ENCODE data around the gene ZCCHC24.

ZCCHC24 gene

GRCh38 chr10:79399223-79399831 lies 46.1 kb downstream of the ZCCHC24 start:
- no peak for DNase-seq (ENCODE audit: low read depth in 2 of 2)

- no peak for DNase-seq (ENCODE audit: low read depth in 2 of 2)
Observed at GRCh38 chr10:79398642-79399041, 46.8 kb downstream of the ZCCHC24 start.

GRCh38 chr10:79397575-79398303 lies 47.7 kb downstream of the ZCCHC24 start:
- DNase-seq (ENCODE audit: low read depth in 2 of 2): no peak

GRCh38 chr10:79397051-79397450 lies 48.4 kb downstream of the ZCCHC24 start:
- no peak for DNase-seq (ENCODE audit: low read depth in 2 of 2)

- DNase-seq (ENCODE audit: low read depth in 2 of 2): no peak
Observed at GRCh38 chr10:79396520-79396919, 48.9 kb downstream of the ZCCHC24 start.

- no peak for DNase-seq (ENCODE audit: low read depth in 2 of 2)
Observed at GRCh38 chr10:79394664-79395063, 50.8 kb downstream of the ZCCHC24 start.

GRCh38 chr10:79393924-79394610 lies 51.4 kb downstream of the ZCCHC24 start:
- DNase-seq (ENCODE audit: low read depth in 2 of 2): no peak

GRCh38 chr10:79393221-79393923 lies 52.1 kb downstream of the ZCCHC24 start:
- DNase-seq (ENCODE audit: low read depth in 2 of 2): no peak

GRCh38 chr10:79392506-79393176 lies 52.8 kb downstream of the ZCCHC24 start:
- no peak for DNase-seq (ENCODE audit: low read depth in 2 of 2)

GRCh38 chr10:79392020-79392398 lies 53.4 kb downstream of the ZCCHC24 start:
- DNase-seq (ENCODE audit: low read depth in 2 of 2): no peak

- DNase-seq (ENCODE audit: low read depth in 2 of 2): no peak
Observed at GRCh38 chr10:79391231-79392019, 54.0 kb downstream of the ZCCHC24 start.

- no peak for DNase-seq (ENCODE audit: low read depth in 2 of 2)
Observed at GRCh38 chr10:79390551-79391229, 54.7 kb downstream of the ZCCHC24 start.

GRCh38 chr10:79390057-79390456 lies 55.4 kb downstream of the ZCCHC24 start:
- DNase-seq (ENCODE audit: low read depth in 2 of 2): no peak

- no peak for DNase-seq (ENCODE audit: low read depth in 2 of 2)
Observed at GRCh38 chr10:79387974-79388850, 57.2 kb downstream of the ZCCHC24 start.

GRCh38 chr10:79387466-79387973 lies 57.9 kb downstream of the ZCCHC24 start:
- DNase-seq (ENCODE audit: low read depth in 2 of 2): no peak

- DNase-seq (ENCODE audit: low read depth in 2 of 2): no peak
Observed at GRCh38 chr10:79386637-79387465, 58.6 kb downstream of the ZCCHC24 start.

GRCh38 chr10:79385804-79386531 lies 59.5 kb downstream of the ZCCHC24 start:
- no peak for DNase-seq (ENCODE audit: low read depth in 2 of 2)

GRCh38 chr10:79385392-79385795 lies 60.0 kb downstream of the ZCCHC24 start:
- DNase-seq (ENCODE audit: low read depth in 2 of 2): no peak
